Non-pigmented ciliary epithelial cell (primary cell): ENCODE measurements around the gene CYP26B1.

ENCODE experiments used
- DNase-seq: peaks from one replicate; pipeline ENCODE4 v3.0.0-alpha.2; 2010; ENCODE audit warnings: low read depth

The CYP26B1 gene

DNA sequence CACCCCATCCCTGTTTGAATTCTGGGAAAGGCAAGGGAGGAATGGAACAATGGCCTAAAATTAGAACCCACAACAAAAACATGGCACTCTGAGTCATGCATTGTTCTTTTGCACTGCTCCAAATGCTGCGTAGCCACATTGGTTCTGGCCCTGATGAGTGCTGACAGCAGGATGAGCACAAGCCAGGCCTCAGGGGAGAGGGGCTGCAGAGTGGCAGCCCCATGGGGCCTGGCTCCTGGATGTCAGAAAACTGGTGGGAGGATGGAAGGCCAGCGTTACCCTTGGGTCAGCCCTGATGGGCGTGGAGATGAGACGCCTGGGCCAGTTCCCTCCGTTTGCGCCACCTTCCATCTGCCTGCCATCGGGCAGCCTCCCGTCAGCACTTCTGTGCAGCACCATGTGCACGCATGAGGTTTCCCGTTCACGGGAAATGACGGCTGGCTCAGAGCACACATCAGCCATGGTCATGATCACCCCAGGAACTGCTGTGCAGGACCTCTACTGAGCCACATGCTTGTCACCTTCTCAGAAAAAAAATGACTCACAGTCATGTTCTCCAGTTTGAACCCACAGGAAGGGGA, 65.6 kb downstream of the CYP26B1 start:
- DNase-seq: no peak

DNA sequence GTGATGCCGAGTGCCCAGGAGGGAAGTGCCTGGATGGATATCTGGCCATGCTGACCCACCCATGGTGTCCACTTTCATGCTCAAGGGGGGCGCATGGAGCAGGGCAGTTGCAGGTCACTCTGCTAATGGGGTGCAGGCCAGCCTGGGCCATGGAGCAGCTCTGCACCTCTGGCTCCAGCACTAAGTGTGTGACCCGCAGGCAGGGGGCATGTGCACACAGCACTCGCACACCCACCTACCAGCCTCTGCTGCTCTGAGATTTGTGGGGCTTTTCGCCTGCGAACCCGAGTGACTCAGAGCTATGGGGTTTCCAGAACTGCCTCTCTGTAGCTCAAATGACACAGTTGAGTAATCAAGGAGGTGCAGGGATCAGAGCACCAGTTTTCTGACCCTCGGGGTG, 66.2 kb downstream of the CYP26B1 start:
- no peak for DNase-seq

DNA sequence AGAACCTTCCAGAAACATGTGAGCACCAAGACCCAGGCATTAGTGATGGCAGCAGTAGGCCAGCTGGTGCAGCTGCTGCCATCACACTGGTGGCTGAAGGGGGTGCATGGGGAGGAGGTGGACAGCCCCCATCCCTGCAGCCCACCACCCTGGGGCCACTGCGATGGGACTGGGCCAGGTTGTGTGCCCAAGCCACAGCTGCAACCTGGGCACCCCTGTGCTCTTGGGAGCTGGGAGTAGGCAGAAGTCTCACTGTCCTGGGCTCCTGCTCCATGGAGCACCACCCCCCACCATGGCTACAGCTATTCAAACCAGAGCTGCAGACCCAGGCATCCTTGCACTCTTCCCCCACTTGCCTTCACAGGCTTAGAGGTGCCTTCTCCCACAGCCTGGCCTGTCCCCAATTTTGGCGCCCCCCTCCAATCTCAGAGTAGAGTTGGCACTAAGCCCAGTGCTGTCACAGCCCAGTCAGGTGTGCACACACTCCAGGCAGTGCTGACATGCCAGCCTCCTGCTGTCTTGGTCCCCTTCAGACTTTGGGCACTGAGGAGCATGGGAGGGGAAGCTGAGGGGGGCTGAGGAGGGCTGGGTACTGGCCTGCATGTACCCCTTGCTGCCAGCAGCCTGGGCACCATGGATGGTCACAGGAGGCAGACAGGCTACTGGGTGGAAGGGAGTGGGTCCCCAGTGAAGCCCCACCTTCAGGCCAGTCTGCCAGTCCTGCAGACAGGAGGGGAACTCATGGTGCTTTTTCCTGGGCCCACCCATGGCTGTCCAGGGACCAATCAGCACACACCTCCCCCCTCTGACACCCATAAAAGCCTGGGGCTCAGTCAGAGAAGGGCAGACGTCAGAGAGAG, 67.1 kb downstream of the CYP26B1 start:
- no peak for DNase-seq
